SU-DHL-6 (cell line): ENCODE results near the gene SLC35F1.

Experiments used
- H2AFZ ChIP-seq: fragments of 200-600 bp; sonication (generic); 2 replicates; pipeline ENCODE4 v1.6.1; 2014; ENCODE audit warnings: low read depth, mild to moderate bottlenecking, moderate library complexity, mixed read lengths, antibody characterized with exemption, low read length; ENCODE audit not compliant: severe bottlenecking
- H3F3A ChIP-seq: fragments of 200-600 bp; shearing (Covaris generic); 2 replicates; pipeline ENCODE4 v1.6.0; 2016; ENCODE audit warnings: antibody characterized with exemption, mild to moderate bottlenecking; ENCODE audit not compliant: insufficient read depth
- H3K27ac ChIP-seq: fragments of 200-600 bp; sonication (generic); 2 replicates; pipeline ENCODE4 v1.5.1; 2016; ENCODE audit warnings: low read depth, mild to moderate bottlenecking, low read length, moderate library complexity, mixed read lengths
- H3K27me3 ChIP-seq: fragments of 200-600 bp; sonication (generic), shearing (Covaris generic); 2 replicates; pipeline ENCODE4 v1.6.0; 2014; ENCODE audit warnings: mild to moderate bottlenecking, low read length
- H3K36me3 ChIP-seq: fragments of 200-600 bp; sonication (generic); 2 replicates; pipeline ENCODE4 v1.6.1; 2014; ENCODE audit warnings: mild to moderate bottlenecking, low read length, mixed read lengths
- H3K4me2 ChIP-seq: fragments of 300-600, 200-600 bp; shearing (Covaris generic), sonication (generic); 2 replicates; pipeline ENCODE4 v1.6.0; 2014; ENCODE audit warnings: low read length, low read depth, mild to moderate bottlenecking; ENCODE audit not compliant: poor library complexity, severe bottlenecking
- H3K4me3 ChIP-seq: fragments of 200-600 bp; sonication (generic); 2 replicates; pipeline ENCODE4 v1.5.1; 2014; ENCODE audit warnings: antibody characterized with exemption, low read length, mild to moderate bottlenecking, mixed read lengths; ENCODE audit not compliant: insufficient read depth, poor library complexity, severe bottlenecking
- H3K79me2 ChIP-seq: fragments of 200-600 bp; sonication (generic); 2 replicates; pipeline ENCODE4 v1.6.1; 2014; ENCODE audit warnings: mild to moderate bottlenecking, low read length, moderate library complexity; ENCODE audit not compliant: insufficient read depth
- H3K9ac ChIP-seq: fragments of 200-600 bp; sonication (generic); 2 replicates; pipeline ENCODE4 v1.7.0; 2014; ENCODE audit warnings: mild to moderate bottlenecking, low read length
- H3K9me2 ChIP-seq: fragments of 200-600 bp; sonication (generic); replicated peaks from 2 replicates; pipeline ENCODE4 v1.6.1; 2014; ENCODE audit warnings: low read length; ENCODE audit not compliant: insufficient read depth
- H3K9me3 ChIP-seq: fragments of 200-600 bp; sonication (generic); 2 replicates; pipeline ENCODE4 v1.6.1; 2014; ENCODE audit warnings: low read length, mixed read lengths; ENCODE audit not compliant: insufficient read depth
- H4K20me1 ChIP-seq: fragments of 200-600 bp; sonication (generic); 2 replicates; pipeline ENCODE4 v1.6.1; 2014; ENCODE audit warnings: low read depth, mild to moderate bottlenecking, antibody characterized with exemption, low read length, moderate library complexity, mixed read lengths
- CTCF ChIP-seq: fragments of 200-600 bp; sonication (generic); IDR thresholded peaks from one replicate; pipeline ENCODE4 v1.5.1; 2017; ENCODE audit warnings: antibody characterized with exemption, mild to moderate bottlenecking, low read length, moderate library complexity; ENCODE audit not compliant: insufficient read depth, poor library complexity, severe bottlenecking
- EZH2phosphoT487 ChIP-seq: fragments of 200-600 bp; sonication (generic), shearing (Covaris generic); conservative IDR thresholded peaks from 2 replicates; pipeline ENCODE4 v1.6.1; 2018; ENCODE audit warnings: mild to moderate bottlenecking, antibody characterized with exemption, low read length, moderate library complexity, mixed read lengths

SLC35F1 gene

GRCh38 chr6:118319894-118320649 lies 413.0 kb downstream of the SLC35F1 start:
- no peaks in the 10 kb centered on the region for H4K20me1 ChIP-seq
- H3K36me3 ChIP-seq = no peaks in the 10 kb centered on the region
- H2AFZ ChIP-seq = no peak overlapping the region
- H3K9ac ChIP-seq = no peak overlapping the region
- no peak overlapping the region for H3K4me3 ChIP-seq
- no peak overlapping the region for H3K27ac ChIP-seq
- no peaks in the 10 kb centered on the region for H3K9me3 ChIP-seq
- H3K27me3 ChIP-seq = no peaks in the 10 kb centered on the region
- no peaks in the 10 kb centered on the region for H3K9me2 ChIP-seq
- no peaks in the 10 kb centered on the region for H3K79me2 ChIP-seq
- TF ChIP-seq EZH2phosphoT487 (no peak), CTCF (no peak)
- H3F3A ChIP-seq = no peaks in the 10 kb centered on the region
- no peak overlapping the region for H3K4me2 ChIP-seq

DNA sequence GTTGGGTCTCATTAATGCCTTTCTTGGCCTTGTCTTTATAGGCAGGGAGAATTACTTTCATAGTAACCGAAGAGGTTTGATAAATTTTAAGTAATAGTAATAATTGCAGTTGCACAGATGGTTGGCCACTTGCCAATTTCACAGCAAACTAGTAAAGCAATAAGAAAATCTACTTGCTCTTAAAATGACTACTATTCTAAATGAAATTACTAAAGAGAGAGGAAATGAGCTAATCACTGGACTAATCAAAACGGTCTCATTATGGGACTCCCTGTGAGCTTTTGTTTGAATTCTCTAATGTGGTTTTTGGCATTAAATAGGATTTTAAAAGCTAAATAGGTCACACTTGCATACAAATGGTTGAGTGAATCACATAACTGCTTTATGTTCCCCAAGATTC lies 413.6 kb downstream of the SLC35F1 start:
- Histone ChIP-seq H3K9me3 (no peaks in the 10 kb centered on the region), H3K4me2 (no peak overlapping the region), H3K27ac (no peak overlapping the region), H3K36me3 (no peaks in the 10 kb centered on the region), H4K20me1 (no peaks in the 10 kb centered on the region), H3F3A (no peaks in the 10 kb centered on the region), H3K27me3 (no peaks in the 10 kb centered on the region), H3K9ac (no peak overlapping the region), H2AFZ (no peak overlapping the region), H3K9me2 (no peaks in the 10 kb centered on the region), H3K4me3 (no peak overlapping the region), H3K79me2 (no peaks in the 10 kb centered on the region)
- TF ChIP-seq CTCF = no peak
- TF ChIP-seq EZH2phosphoT487 = no peak

GRCh38 chr6:118324116-118324515 lies 417.1 kb downstream of the SLC35F1 start:
- H3F3A ChIP-seq = no peaks in the 10 kb centered on the region
- H3K4me2 ChIP-seq = no peak overlapping the region
- no peak overlapping the region for H3K9ac ChIP-seq
- no peak overlapping the region for H3K4me3 ChIP-seq
- H3K9me3 ChIP-seq = no peaks in the 10 kb centered on the region
- no peaks in the 10 kb centered on the region for H3K9me2 ChIP-seq
- H3K36me3 ChIP-seq = no peaks in the 10 kb centered on the region
- H3K27me3 ChIP-seq = no peaks in the 10 kb centered on the region
- no peak for TF ChIP-seq EZH2phosphoT487
- TF ChIP-seq CTCF = no peak
- no peak overlapping the region for H2AFZ ChIP-seq
- H3K79me2 ChIP-seq = no peaks in the 10 kb centered on the region
- no peaks in the 10 kb centered on the region for H4K20me1 ChIP-seq
- H3K27ac ChIP-seq = no peak overlapping the region
